Right ventricle myocardium superior (tissue), 1 donor: Measurements from ENCODE around the gene CCAR1. TPM values are rescaled to one million over a fixed set of nuclear protein-coding genes. Genes with fewer than 3 reads are reported as not detected.
"Not testable (repeated sequence)": the region's sequence is repeated elsewhere in the genome, so short reads cannot be mapped to it uniquely, and the experiment has no call there.

ENCODE experiments used
- ATAC-seq: fragments of 200-7000 bp; cut with Tn5 transposase; one replicate; pipeline ENCODE4 v1.9.1; 2020; ENCODE audit warnings: mild to moderate bottlenecking; ENCODE audit not compliant: poor library complexity
- DNase-seq: peaks from one replicate; pipeline ENCODE4 v3.0.0-alpha.2; 2020
- intact Hi-C: fragments of 100-400 bp; cut with DNase I; formaldehyde crosslinking; loops from one replicate; pipeline ENCODE4 v1.11.2; 2022
- total RNA-seq: library from RNA; stranded (reverse); fragmentation: NEBNext Ultra II Directional; extraction: Animal tissue kit (Norgen Biotek cat#: 25700); gene quantifications from one replicate; pipeline ENCODE4 v1.2.1, GENCODE V29; 2021
- donor health status: DM: no; HTN: yes; CAD: no; lungs with severe emphysema.

The CCAR1 gene
- total RNA-seq, 1 donor from 2014 or later: 25.9 TPM

DNA sequence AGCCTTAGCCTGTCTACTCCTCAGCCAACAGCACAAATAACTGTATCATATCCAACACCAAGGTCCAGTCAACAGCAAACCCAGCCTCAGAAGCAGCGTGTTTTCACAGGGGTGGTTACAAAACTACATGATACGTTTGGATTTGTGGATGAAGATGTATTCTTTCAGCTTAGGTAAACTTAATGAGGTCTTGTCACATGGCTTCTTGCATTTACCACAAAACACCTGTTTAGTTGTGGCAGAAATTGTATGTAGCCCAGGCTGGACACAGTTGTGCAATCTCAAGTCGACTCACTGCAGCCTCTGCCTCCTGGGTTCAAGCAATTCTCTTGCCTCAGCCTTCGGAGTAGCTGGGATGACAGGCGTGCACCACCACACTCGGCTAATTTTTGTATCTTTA, 21.4 kb downstream of the CCAR1 start:
- ATAC-seq: no peak
- intact Hi-C loops: no loop called here

DNA sequence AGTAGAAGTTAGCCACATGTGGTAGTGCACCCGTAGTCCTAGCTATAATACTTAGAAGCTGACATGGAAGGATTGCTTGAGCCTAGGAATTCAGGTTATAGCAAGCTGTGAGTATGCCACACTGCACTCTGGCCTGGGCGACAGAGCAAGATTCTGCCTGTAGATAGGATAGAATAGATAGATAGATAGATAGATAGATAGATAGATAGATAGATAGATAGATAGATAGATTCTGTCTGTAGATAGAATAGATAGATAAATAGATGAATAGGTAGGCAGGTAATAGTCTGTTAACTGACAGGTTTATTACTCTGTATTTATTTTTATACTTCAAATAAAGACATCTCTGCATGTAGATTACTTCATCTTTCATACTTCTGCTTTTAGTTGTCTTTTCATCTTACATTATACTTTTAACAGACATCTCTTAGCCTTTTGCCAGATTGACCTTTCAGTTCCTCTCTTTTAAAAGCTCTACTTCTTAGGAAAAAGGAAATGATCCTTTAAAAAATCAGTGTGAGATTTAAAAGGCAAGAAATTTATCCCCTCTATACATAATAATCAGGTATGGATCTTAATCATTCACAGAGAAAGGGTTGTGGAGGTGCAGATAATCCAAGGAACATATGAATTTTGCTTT, 31.8 kb downstream of the CCAR1 start:
- intact Hi-C loops: no loop called here
- no peak for ATAC-seq
- no peak for DNase-seq

More for the DNA sequence above, 21.4 kb downstream of the CCAR1 start:
- DNase-seq: no peak

DNA sequence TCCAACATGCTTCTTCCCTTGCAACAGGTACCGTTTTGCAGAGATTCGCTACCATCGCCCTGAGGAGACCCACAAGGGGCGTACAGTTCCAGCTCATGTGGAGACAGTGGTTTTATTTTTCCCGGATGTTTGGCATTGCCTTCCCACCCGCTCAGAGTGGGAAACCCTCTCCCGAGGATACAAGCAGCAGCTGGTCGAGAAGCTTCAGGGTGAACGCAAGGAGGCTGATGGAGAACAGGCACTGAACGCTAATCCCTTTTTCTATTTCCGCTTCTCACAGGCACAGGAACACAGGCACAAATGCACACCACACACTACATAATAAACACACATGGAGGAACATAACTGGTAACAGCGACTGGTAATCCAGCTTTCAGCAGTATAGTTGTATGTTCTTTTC, 35.2 kb downstream of the CCAR1 start:
- no peak for ATAC-seq
- intact Hi-C loops: no loop called here
- DNase-seq: no peak

DNA sequence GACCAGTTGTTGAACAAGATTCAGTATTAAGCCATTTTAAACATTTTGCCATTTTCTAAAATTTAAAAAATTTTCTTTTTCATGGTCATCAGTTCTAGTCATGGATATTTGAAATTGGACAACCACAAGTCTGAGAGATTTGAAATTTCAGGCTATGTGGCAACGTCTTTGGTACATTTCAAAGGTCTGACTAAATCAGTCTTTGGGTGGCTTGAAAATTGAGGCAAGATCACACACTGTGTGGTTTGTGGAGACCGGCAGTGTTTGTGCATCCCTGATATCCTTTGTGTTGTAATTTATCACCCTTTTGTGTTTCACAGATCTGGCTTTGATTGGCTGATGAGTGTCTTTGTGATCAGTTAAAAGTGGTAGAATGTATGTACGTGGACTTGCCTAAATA, 35.7 kb downstream of the CCAR1 start:
- intact Hi-C loops: no loop called here
- no peak for DNase-seq
- ATAC-seq: no peak

DNA sequence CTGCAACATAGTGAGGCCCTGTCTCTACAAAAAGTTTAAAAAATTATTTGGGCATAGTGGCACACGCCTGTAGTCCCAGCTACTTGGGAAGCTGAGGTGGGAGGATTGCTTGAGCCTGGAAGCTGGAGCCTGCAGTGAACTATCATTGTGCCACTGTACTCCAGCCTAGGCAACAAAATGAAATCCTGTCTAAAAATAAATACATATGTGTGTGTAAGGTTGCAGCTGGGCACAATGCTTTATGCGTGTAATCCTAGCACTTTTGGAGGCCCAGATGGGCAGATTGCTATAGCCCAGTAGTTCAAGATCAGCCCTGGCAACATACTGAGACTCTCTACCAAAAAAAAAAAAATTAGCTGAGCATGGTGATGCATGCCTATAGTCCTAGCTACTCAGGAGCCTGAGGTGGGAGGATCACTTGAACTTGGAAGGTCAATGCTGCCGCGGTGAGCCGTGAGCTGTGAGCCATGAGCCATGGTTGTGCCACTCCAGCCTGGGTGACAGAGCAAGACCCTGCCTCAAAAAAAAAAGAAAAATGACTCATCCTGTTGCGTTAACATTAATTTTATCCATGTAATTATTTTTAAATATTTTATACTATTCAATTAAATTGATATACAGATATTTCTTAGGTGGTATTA, 38.3 kb downstream of the CCAR1 start:
- intact Hi-C loops: no loop called here
- DNase-seq: no peak

DNA sequence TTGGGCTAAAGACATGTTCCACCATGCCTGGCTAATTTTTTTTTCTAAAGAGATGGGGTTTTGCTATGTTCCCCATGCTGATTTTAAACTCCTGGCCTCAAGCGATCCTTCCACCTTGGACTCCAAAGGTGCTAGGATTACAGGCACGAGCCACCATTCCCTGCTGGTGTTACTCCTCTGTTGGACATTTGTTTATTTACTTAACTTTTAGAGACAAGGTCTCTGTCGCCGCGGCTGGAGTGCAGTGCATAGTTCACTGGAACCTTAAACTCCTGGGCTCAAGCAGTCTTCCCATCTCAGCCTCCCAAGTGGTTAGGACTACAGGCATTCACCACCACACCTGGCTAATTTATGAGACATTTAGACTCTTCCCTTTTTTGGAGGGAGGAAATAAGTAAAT, 38.9 kb downstream of the CCAR1 start:
- ATAC-seq (no peak), DNase-seq (no peak)
- intact Hi-C loops: no loop called here

More for the DNA sequence above, 38.3 kb downstream of the CCAR1 start:
- ATAC-seq: no peak

DNA sequence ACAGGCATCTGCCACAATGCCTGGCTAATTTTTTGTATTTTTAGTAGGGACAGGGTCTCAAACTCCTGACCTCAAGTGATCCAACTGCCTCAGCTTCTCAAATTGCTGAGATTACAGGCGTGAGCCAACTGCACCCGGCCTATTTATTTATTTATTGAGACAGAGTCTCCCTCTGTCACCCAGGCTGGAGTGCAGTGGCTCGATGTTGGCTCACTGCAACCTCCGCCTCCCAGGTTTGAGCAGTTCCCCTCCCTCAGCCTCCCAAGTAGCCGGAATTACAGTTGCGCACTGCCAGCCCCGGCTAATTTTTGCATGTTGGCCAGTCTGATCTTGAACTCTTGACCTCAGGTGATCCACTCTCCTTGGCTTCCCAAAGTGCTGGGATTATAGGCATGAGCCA, 46.4 kb downstream of the CCAR1 start:
- ATAC-seq, intact Hi-C loops, DNase-seq: not testable (repeated sequence)

DNA sequence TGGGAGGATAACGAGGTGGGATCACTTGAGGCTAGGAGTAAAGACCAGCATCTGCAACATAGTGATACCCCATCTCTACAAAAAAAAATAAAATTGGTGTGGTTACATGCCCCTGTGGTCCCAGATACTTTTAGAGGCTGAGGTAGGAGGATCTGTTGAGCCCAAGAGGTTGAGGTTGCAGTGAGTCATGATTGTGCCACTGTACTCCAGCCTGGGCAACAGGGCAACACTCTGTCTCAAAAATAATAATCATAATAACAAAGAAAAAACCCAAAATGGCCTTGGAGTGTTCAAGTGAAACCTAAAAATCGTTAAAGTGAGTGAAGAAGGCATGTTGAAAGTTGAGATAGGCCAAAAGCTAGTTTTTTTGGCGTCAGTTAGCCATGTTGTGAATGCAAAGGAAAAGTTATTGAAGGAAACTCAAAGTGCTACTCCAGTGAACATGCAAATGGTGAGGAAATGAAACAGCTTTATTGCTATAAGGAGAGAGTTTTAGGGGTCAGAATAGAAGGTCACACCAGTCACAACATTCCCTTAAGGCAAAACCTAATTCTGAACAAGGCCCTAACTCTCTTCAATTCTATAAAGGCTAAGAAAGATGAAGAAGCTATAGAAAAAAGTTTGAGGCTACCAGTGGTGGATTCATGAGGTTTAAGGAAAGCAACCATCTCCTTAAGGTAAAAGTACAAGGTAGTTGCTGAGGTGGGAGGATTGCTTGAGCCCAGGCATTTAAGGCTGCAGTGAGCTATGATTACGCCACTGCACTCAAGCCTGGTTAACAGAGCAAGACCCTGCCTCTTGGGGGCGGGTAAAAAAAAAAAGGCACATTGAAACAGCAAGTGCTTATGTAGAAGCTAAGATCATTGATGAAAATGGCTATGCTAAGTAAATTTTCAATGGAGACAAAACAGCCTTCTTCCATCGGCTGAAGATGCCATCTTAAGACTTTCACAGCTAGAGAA, 60.9 kb downstream of the CCAR1 start:
- intact Hi-C loops: no loop called here
- DNase-seq: no peak

DNA sequence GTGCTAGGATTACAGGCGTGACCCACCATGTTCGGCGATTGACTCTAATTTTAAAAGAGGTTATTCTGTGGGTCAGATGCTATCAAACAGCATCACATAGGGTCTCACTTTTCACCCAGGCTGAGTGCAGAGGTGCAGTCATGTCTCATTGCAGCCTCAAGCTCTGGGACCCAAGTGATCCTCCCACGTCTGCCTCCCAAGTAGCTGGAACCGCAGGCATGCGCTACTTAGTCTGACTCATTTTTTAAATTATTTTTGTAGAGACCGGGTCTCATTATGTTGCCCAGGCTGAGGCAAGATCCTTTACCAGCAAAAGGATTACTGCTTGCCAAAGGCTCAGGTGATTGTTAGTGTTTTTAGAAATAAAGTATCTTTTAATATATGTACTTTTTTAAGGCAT, 63.4 kb downstream of the CCAR1 start:
- intact Hi-C loops: no loop called here
- DNase-seq (no peak), ATAC-seq (no peak)

More for the DNA sequence above, 60.9 kb downstream of the CCAR1 start:
- ATAC-seq: no peak

DNA sequence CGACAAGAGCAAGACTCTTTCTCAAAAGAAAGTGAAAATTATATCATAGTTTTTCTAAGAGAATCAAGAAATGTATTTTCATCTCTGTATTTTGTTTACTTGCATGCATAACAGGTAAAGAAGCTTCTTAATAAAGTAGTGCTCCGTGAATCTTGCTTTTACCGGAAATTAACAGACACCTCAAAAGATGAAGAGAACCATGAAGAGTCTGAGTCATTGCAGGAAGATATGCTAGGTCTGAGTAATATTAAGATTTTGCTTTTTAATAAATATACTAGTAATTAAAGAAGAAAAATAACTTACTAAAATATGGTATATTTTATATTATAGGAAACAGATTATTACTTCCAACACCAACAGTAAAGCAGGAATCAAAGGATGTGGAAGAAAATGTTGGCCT, 66.8 kb downstream of the CCAR1 start:
- no peak for DNase-seq
- intact Hi-C loops: no loop called here
- no peak for ATAC-seq

DNA sequence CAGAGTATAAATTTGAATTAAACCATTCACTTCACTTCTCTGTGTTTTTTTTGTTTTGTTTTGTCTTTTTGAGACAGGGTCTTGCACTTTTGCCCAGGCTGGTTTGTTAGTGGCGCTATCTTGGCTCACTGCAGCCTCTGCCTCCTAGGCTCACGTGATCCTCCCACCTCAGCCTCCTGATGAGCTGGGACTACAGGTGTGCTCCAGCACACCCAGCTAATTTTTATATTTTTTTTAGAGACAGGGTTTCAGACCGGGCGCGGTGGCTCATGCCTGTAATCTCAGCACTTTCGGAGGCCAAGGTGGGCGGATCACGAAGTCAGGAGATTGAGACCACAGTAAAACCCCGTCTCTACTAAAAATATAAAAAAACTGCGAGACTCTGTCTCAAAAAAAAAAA, 69.4 kb downstream of the CCAR1 start:
- ATAC-seq: no peak
- intact Hi-C loops: no loop called here
- DNase-seq: no peak

DNA sequence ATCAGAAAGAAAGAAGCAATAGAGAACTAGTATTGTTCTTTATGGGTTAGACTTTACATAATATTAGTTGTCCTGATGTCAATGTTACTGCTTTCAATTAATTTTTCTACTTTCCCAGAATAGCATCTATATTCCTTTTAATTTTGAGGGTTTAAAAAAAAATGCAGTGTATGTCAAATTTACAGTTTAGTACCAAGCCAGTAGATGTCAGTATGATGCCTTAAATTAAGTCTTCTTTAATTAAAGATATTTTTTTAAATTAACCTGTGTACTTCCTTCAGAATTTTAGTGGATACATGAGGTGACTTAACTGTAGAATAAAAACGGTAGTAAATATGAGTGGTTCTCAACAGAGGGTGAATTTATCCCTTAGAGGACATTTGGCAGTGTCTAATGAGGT, 71.1 kb downstream of the CCAR1 start:
- intact Hi-C loops: no loop called here
- ATAC-seq (no peak), DNase-seq (no peak)

DNA sequence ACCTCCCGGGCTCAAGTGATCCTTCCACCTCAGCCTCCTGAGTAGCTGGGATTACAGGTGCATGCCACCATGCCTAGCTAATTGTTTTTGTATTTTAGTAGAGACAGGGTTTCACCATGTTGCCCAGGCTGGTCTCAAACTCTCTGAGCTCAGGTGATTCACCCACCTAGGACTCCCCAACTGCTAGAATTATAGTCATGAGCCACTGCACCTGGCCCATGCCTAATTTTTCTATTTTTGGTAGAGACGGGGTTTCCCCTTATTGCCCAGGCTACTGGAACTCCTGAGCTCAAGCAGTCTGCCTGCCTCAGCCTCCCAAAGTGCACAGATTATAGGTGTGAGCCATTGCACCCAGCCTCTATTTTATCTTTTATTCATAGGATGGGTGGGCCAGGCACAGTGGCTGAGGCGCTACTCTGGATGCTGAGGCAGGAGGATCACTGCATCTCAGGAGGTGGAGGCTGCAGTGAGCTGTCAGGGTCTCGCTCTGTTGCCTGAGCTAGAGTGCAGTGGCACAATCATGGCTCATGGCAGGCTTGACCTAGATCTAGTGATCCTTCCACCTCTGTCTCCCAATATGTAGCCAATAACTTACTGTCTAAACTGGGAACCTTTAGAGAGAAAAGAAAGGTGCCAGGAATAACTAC, 75.0 kb downstream of the CCAR1 start:
- no peak for ATAC-seq
- intact Hi-C loops: no loop called here
- no peak for DNase-seq

DNA sequence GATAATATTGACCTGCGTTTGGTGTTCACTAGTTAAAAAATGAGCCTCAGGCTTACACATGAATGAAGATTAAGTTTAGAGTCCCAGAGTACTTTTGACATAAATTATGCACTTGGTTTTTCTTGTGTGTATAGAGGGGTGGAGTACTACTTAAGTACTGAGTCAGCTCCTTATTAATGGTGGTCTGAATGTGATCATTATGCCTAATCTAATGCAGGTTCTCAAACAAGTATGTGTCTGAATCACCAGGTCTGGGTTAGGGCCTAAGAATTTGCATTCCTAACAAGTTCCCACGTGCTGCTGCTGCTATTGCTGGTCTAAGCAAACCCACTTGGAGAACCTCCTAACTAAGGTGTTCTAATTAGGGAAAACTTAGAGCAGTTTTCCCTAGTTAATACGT, 75.6 kb downstream of the CCAR1 start:
- ATAC-seq (no peak), DNase-seq (no peak)
- intact Hi-C loops: no loop called here

DNA sequence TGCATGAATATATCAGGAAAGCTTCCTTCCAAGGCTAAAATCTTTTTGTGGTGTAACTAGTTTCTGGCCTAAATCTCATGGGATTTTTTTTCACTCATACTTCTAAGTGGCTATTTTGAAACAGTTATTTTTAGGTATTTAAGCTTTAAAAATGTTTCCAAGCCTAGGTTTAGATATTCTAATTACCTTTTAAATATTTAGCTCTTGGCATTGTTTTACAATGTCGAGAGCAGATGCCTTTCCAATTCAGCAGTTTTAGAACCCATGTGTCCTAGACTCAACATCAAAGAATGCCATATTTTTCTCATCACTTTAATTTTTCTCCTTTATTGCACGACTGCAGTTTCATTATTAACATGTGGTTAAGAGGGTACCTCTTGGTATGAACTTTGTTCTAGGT, 79.2 kb downstream of the CCAR1 start:
- DNase-seq (no peak), ATAC-seq (no peak)
- intact Hi-C loops: no loop called here

DNA sequence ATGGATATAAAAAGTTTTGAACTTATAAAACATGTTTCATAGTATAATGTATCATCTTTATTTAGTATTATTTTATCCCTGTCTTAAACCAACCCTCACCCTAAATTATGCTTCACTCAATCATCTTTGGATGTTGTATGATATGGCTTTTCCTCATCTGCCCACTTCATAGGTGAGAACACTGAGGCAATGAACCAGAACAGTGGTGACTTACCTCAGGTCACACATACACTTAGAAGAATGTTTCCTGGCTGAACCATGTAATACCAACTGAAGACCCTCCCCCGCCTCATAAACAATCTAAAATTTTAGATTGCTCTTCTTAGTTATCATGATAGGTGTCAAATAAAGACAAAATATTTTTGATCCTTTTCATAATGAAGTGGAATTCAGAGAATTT, 83.7 kb downstream of the CCAR1 start:
- ATAC-seq (no peak), DNase-seq (no peak)
- intact Hi-C loops: no loop called here

DNA sequence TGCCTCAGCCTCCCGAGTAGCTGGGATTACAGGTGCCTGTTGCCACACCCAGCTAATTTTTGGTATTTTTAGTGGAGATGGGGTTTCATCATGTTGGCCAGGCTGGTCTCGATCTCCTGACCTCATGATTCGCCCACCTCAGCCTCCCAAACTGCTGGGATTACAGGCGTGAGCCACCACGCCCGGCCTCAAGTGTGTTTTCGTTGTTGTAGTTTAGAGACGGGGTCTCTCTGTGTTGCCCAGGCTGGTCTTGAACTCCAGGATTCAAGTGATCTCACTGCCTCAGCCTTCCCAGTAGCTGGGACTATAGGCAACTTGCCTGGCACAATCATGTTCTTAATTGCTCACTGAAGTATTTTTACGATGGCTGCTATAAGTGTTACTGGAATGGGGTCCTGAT, 89.8 kb downstream of the CCAR1 start:
- DNase-seq, intact Hi-C loops, ATAC-seq: not testable (repeated sequence)

DNA sequence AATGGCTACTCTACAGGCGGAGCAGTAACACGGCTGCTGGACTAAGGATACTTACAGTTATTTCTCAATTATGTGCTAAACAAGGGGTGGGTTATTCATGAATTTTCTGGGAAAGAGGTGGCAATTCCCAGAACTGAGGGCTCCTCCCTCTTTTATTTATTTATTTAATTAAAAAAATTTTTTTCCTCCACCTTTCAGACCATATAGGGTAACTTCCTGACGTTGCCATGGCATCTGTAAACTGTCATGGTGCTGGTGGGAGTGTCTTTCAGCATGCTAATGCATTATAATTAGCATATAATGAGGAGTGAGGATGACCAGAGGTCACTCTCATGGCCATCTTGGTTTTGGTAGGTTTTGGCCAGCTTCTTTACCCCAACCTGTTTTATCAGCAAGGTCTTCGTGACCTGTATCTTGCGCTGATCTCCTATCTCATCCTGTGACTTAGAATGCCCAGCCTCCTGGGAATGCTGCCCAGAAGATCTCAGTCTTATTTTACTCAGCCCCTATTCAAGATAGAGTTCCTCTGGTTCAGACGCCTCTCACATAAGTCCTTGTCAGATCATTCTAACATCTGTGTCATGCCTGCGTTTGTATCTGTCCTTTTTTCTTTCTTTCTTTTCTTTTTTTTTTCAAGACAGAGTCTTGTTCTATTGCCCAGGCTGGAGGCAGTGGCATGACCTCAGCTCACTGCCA, 90.4 kb downstream of the CCAR1 start:
- DNase-seq (no peak), ATAC-seq (no peak)
- intact Hi-C loops: no loop called here

DNA sequence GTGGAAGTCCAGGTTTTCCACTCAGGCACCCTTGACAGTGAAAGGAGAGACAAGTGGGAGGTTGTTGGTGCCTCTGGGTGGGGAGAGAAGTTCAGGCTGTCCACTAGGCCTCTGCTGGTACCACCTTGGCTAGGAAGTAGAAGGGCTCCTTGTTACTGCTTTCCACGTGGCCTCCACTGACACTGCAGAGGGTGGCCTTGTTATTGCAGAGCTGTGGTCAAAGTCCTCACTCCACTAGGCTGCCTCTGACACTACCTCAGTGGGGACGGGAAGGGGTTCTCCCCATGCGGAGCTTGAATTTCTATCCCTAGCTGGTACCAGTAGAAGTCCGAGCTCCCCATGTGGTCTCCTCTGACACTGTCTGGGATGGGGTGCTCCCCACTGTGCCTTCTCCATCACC, 91.4 kb downstream of the CCAR1 start:
- ATAC-seq: no peak
- intact Hi-C loops: no loop called here
- no peak for DNase-seq
